HCT116 (cell line): ENCODE measurements around the gene CEP120. TPM values are rescaled to one million over a fixed set of nuclear protein-coding genes. Genes with fewer than 3 reads are reported as not detected.
A peak's percentile ranks its signal among the peaks of the same experiment; 100 is the strongest.

Experiments
- ATAC-seq: fragments of 200-7000 bp; cut with Tn5 transposase; 2 replicates; pipeline ENCODE4 v1.9.1; 2020; ENCODE audit warnings: mild to moderate bottlenecking, moderate library complexity
- BruUV-seq: library from RNA; stranded (reverse); fragments of 400-500 nt; replicated peaks from 2 replicates; lab custom pipeline; 2021; lab: Mats Ljungman, UMichigan
- CTCF ChIA-PET: fragments of 300-600 bp; sonication (Branson Sonifier 250); formaldehyde crosslinking; loops from one replicate; lab custom pipeline; 2021; ENCODE audit warnings: antibody characterized with exemption; lab: Charles Lee
- POLR2A ChIA-PET: fragments of 300-600, 350-600 bp; sonication (Branson Sonifier 250); formaldehyde crosslinking; loops from one replicate; lab custom pipeline; 2021; ENCODE audit warnings: antibody characterized with exemption; lab: Charles Lee
- RAD21 ChIA-PET, 2 experiments: fragments of 300-600 bp; sonication (Branson Sonifier 250); formaldehyde crosslinking; loops; one replicate each; lab custom pipeline; 2023; ENCODE audit warnings: low total read pairs in 2 of 2; ENCODE audit not compliant: uncharacterized antibody in 2 of 2, unreplicated experiment in 2 of 2, low non-redundant PET in 1 of 2; lab: Charles Lee
- DNase-seq: peaks from one replicate; pipeline ENCODE4 v3.0.0-alpha.2; 2010; ENCODE audit warnings: low read depth, low spot score
- H2AFZ ChIP-seq: fragments of 200-600 bp; shearing (Covaris generic), sonication (generic); 2 replicates; pipeline ENCODE4 v1.6.1; 2017; ENCODE audit warnings: low read depth, mixed run types, mixed read lengths, antibody characterized with exemption, low read length; ENCODE audit not compliant: poor library complexity, severe bottlenecking
- H3K27ac ChIP-seq: 2 replicates; pipeline ENCODE4 v1.5.1; 2012; ENCODE audit warnings: low read depth, low read length
- H3K27me3 ChIP-seq: fragments of 200-600 bp; sonication (generic); 2 replicates; pipeline ENCODE4 v1.6.1; 2016; ENCODE audit warnings: mixed run types, low read length, mixed read lengths; ENCODE audit not compliant: insufficient read depth
- H3K36me3 ChIP-seq, 2 experiments: fragments of 200-500 bp in 1 of 2; fragments of 200-600 bp in 1 of 2; sonication (Bioruptor generic) in 1 of 2; sonication (generic) in 1 of 2; 2 replicates each; pipeline versions ENCODE4 v1.5.1 to v1.6.1; 2014 to 2016; ENCODE audit warnings: low read length in 2 of 2, inconsistent platforms in 1 of 2, mixed read lengths in 1 of 2, mixed run types in 1 of 2; ENCODE audit not compliant: insufficient read depth in 2 of 2, control insufficient read depth in 1 of 2
- H3K4me1 ChIP-seq, 2 experiments: fragments of 200-600 bp in 1 of 2; sonication (generic) in 1 of 2; 2 replicates each; pipeline versions ENCODE4 v1.5.1 to v1.6.1; 2012 to 2017; ENCODE audit warnings: low read length in 2 of 2, inconsistent platforms in 1 of 2, mild to moderate bottlenecking in 1 of 2, mixed read lengths in 1 of 2, mixed run types in 1 of 2, moderate library complexity in 1 of 2; ENCODE audit not compliant: insufficient read depth in 2 of 2, control insufficient read depth in 1 of 2
- H3K4me2 ChIP-seq: fragments of 200-600 bp; sonication (generic); 2 replicates; pipeline ENCODE4 v1.6.1; 2017; ENCODE audit warnings: mixed run types, low read length, mixed read lengths
- H3K4me3 ChIP-seq, 2 experiments: fragments of 200-600 bp in 1 of 2; sonication (generic) in 1 of 2; replicated peaks in 1 of 2; 2 replicates each; pipeline ENCODE4 v1.5.1; 2011 to 2016; ENCODE audit warnings: low read length in 2 of 2, control low read depth in 1 of 2, low read depth in 1 of 2, mild to moderate bottlenecking in 1 of 2, mixed read lengths in 1 of 2, mixed run types in 1 of 2
- H3K79me2 ChIP-seq: fragments of 200-600 bp; sonication (generic); 2 replicates; pipeline ENCODE4 v1.6.1; 2017; ENCODE audit warnings: mild to moderate bottlenecking, mixed run types, low read length, moderate library complexity, mixed read lengths; ENCODE audit not compliant: insufficient read depth
- H3K9ac ChIP-seq: fragments of 200-600 bp; sonication (generic); 2 replicates; pipeline ENCODE4 v1.6.1; 2016; ENCODE audit warnings: low read length, mixed read lengths
- H3K9me2 ChIP-seq: fragments of 200-600 bp; sonication (generic), shearing (Covaris generic); 2 replicates; pipeline ENCODE4 v1.6.1; 2017; ENCODE audit warnings: mixed run types, mild to moderate bottlenecking, moderate library complexity; ENCODE audit not compliant: insufficient read depth
- H3K9me3 ChIP-seq, 2 experiments: fragments of 200-500 bp in 1 of 2; fragments of 200-600 bp in 1 of 2; sonication (Bioruptor generic) in 1 of 2; sonication (generic) in 1 of 2; 2 replicates each; pipeline ENCODE4 v1.6.1; 2014 to 2017; ENCODE audit warnings: low read length in 2 of 2, mixed read lengths in 2 of 2, inconsistent platforms in 1 of 2, low read depth in 1 of 2, mild to moderate bottlenecking in 1 of 2, mixed run types in 1 of 2, moderate library complexity in 1 of 2; ENCODE audit not compliant: control insufficient read depth in 1 of 2, insufficient read depth in 1 of 2
- H4K20me1 ChIP-seq: fragments of 200-600 bp; sonication (generic), shearing (Covaris generic); 2 replicates; pipeline ENCODE4 v1.6.1; 2017; ENCODE audit warnings: mixed run types, mild to moderate bottlenecking, moderate library complexity; ENCODE audit not compliant: insufficient read depth
- intact Hi-C: fragments of 100-400 bp; cut with micrococcal nuclease; formaldehyde crosslinking; loops from 2 replicates; pipeline ENCODE4 v1.10.0; 2022
- total RNA-seq: library from RNA; stranded (reverse); gene quantifications from one replicate; pipeline ENCODE4 v1.2.1, GENCODE V29; 2021; ENCODE audit not compliant: unreplicated experiment
- TF ChIP-seq, protein P1 (sequence below): IDR thresholded peaks from 2 replicates; pipeline ENCODE4 v1.6.1; 2011; ENCODE audit warnings: mild to moderate bottlenecking, low read length, moderate library complexity; ENCODE audit not compliant: insufficient replicate concordance; ENCODE audit errors: extremely low read depth
- TF ChIP-seq, protein P2 (sequence below), 3 experiments: fragments of 200-600 bp in 1 of 3; sonication (generic) in 1 of 3; IDR thresholded peaks in 2 of 3; conservative IDR thresholded peaks in 1 of 3; 2 replicates each; pipeline ENCODE4 v1.5.1; 2012 to 2017; ENCODE audit warnings: low read depth in 2 of 3, low read length in 2 of 3, antibody characterized with exemption in 1 of 3, borderline replicate concordance in 1 of 3, control low read depth in 1 of 3, mild to moderate bottlenecking in 1 of 3, mixed read lengths in 1 of 3, mixed run types in 1 of 3, moderate library complexity in 1 of 3; ENCODE audit not compliant: insufficient read depth in 1 of 3

The CEP120 gene
- total RNA-seq, 1 experiment from 2014 or later, result 30.2 TPM

- ATAC-seq, result peak; percentile 72
- intact Hi-C loops, result no loop called here
Observed at GRCh38 chr5:123455640-123456039, 32.4 kb upstream of the CEP120 start.

More at GRCh38 chr5:123455640-123456039, 32.4 kb upstream of the CEP120 start:
- TF ChIP-seq, protein P1, sequence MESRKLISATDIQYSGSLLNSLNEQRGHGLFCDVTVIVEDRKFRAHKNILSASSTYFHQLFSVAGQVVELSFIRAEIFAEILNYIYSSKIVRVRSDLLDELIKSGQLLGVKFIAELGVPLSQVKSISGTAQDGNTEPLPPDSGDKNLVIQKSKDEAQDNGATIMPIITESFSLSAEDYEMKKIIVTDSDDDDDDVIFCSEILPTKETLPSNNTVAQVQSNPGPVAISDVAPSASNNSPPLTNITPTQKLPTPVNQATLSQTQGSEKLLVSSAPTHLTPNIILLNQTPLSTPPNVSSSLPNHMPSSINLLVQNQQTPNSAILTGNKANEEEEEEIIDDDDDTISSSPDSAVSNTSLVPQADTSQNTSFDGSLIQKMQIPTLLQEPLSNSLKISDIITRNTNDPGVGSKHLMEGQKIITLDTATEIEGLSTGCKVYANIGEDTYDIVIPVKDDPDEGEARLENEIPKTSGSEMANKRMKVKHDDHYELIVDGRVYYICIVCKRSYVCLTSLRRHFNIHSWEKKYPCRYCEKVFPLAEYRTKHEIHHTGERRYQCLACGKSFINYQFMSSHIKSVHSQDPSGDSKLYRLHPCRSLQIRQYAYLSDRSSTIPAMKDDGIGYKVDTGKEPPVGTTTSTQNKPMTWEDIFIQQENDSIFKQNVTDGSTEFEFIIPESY, result no peak
- TF ChIP-seq, protein P2, sequence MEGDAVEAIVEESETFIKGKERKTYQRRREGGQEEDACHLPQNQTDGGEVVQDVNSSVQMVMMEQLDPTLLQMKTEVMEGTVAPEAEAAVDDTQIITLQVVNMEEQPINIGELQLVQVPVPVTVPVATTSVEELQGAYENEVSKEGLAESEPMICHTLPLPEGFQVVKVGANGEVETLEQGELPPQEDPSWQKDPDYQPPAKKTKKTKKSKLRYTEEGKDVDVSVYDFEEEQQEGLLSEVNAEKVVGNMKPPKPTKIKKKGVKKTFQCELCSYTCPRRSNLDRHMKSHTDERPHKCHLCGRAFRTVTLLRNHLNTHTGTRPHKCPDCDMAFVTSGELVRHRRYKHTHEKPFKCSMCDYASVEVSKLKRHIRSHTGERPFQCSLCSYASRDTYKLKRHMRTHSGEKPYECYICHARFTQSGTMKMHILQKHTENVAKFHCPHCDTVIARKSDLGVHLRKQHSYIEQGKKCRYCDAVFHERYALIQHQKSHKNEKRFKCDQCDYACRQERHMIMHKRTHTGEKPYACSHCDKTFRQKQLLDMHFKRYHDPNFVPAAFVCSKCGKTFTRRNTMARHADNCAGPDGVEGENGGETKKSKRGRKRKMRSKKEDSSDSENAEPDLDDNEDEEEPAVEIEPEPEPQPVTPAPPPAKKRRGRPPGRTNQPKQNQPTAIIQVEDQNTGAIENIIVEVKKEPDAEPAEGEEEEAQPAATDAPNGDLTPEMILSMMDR (IDR thresholded peaks at IDR 0.05 in 2 of 3, conservative IDR thresholded peaks at IDR 0.05 in 1 of 3; ENCODE audit: borderline replicate concordance in 1 of 3, insufficient read depth in 1 of 3, low read depth in 2 of 3, low read length in 2 of 3), result peak in 2 of 3 experiments; percentile 49 to 54; a peak in 4 of 6 replicates
- Histone ChIP-seq H3K4me2 (no peak overlapping the region), H3K9me2 (no peaks in the 10 kb centered on the region), H3K4me1 (peaks cover 8% of the 10 kb centered on the region in 2 experiments), H3K27ac (no peak overlapping the region), H3K27me3 (no peaks in the 10 kb centered on the region), H4K20me1 (no peaks in the 10 kb centered on the region), H3K79me2 (no peaks in the 10 kb centered on the region), H3K9me3 (no peaks in the 10 kb centered on the region), H2AFZ (peak overlapping the region; percentile 48), H3K4me3 (no peak overlapping the region), H3K9ac (no peak overlapping the region), H3K36me3 (no peaks in the 10 kb centered on the region)
- no TSS peak for BruUV-seq
- RAD21 ChIA-PET, result no interaction called here
- POLR2A ChIA-PET, result no interaction called here
- CTCF ChIA-PET, result interaction anchor here (0.9 kb wide), 1 partner anchor 32 kb away, joined by 4 read pairs; the partner anchor contains the start of gene CEP120
- DNase-seq, result no peak
